CD14-positive monocyte (primary cell): ENCODE data around the gene TMCO4. TPM values are rescaled to one million over a fixed set of nuclear protein-coding genes. Genes with fewer than 3 reads are reported as not detected.

Source experiments
- DNase-seq, 3 donors: peaks; one replicate each; pipeline ENCODE4 v3.0.0-alpha.2; 2011 to 2022
- H2AFZ ChIP-seq: 2 replicates; pipeline ENCODE4 v1.6.0; 2012; ENCODE audit warnings: mild to moderate bottlenecking, low read depth, low read length, inconsistent platforms; ENCODE audit not compliant: insufficient read depth, poor library complexity, severe bottlenecking
- H3K27ac ChIP-seq, 2 donors: 1 replicate in 1 of 2; 2 replicates in 1 of 2; pipeline ENCODE4 v1.5.1; 2012 to 2013; ENCODE audit warnings: low read length in 2 of 2, control low read depth in 1 of 2, inconsistent platforms in 1 of 2, low read depth in 1 of 2, mild to moderate bottlenecking in 1 of 2
- H3K27me3 ChIP-seq, 2 donors: one replicate each; pipeline versions ENCODE4 v1.6.0 to v1.6.1; 2011 to 2013; ENCODE audit warnings: low read length in 2 of 2; ENCODE audit not compliant: control insufficient read depth in 2 of 2, insufficient read depth in 2 of 2
- H3K36me3 ChIP-seq, 2 donors: replicated peaks in 1 of 2; 1 replicate in 1 of 2; 2 replicates in 1 of 2; pipeline versions ENCODE4 v1.5.1 to v1.6.1; 2012 to 2013; ENCODE audit warnings: low read length in 2 of 2, control low read depth in 1 of 2, inconsistent platforms in 1 of 2, mild to moderate bottlenecking in 1 of 2; ENCODE audit not compliant: insufficient read depth in 2 of 2, control insufficient read depth in 1 of 2
- H3K4me1 ChIP-seq, 2 donors: 1 replicate in 1 of 2; 2 replicates in 1 of 2; pipeline versions ENCODE4 v1.5.1 to v1.6.1; 2012 to 2013; ENCODE audit warnings: low read length in 2 of 2, control low read depth in 1 of 2, inconsistent platforms in 1 of 2, mild to moderate bottlenecking in 1 of 2, moderate library complexity in 1 of 2; ENCODE audit not compliant: insufficient read depth in 2 of 2, control insufficient read depth in 1 of 2
- H3K4me2 ChIP-seq: replicated peaks from 2 replicates; pipeline ENCODE3; 2012; ENCODE audit warnings: low read length, moderate library complexity, mild to moderate bottlenecking; ENCODE audit not compliant: poor library complexity, severe bottlenecking; ENCODE audit errors: extremely low read depth
- H3K4me3 ChIP-seq, 3 experiments: fragments of 200-600 bp in 1 of 3; sonication (generic) in 1 of 3; replicated peaks in 1 of 3; 1 replicate in 2 of 3; 2 replicates in 1 of 3; pipeline ENCODE4 v1.5.1; 2011 to 2013; ENCODE audit warnings: low read length in 3 of 3, mild to moderate bottlenecking in 3 of 3, control low read depth in 2 of 3, low read depth in 2 of 3, inconsistent platforms in 1 of 3, moderate library complexity in 1 of 3
- H3K79me2 ChIP-seq: 2 replicates; pipeline ENCODE4 v1.6.0; 2012; ENCODE audit warnings: mild to moderate bottlenecking, control low read depth, inconsistent platforms, low read length, moderate library complexity; ENCODE audit not compliant: insufficient read depth
- H3K9ac ChIP-seq: 2 replicates; pipeline ENCODE4 v1.6.0; 2017; ENCODE audit warnings: low read length, mild to moderate bottlenecking; ENCODE audit not compliant: insufficient read depth, poor library complexity, severe bottlenecking
- H3K9me3 ChIP-seq, 2 donors: replicated peaks in 1 of 2; 1 replicate in 1 of 2; 2 replicates in 1 of 2; pipeline versions ENCODE4 v1.5.1 to v1.6.1; 2012 to 2013; ENCODE audit warnings: low read length in 2 of 2, control low read depth in 1 of 2; ENCODE audit not compliant: control insufficient read depth in 1 of 2, insufficient read depth in 1 of 2
- H4K20me1 ChIP-seq: 2 replicates; pipeline ENCODE4 v1.6.0; 2012; ENCODE audit warnings: mild to moderate bottlenecking, low read length, control low read depth, moderate library complexity; ENCODE audit not compliant: insufficient read depth
- H3K27ac Mint-ChIP-seq, 7 donors: one replicate each; pipeline ENCODE4 v1.8.0; 2020; ENCODE audit warnings: mild to moderate bottlenecking in 7 of 7, mixed read lengths in 7 of 7, moderate library complexity in 6 of 7, inconsistent platforms in 2 of 7
- H3K27me3 Mint-ChIP-seq, 3 donors: one replicate each; pipeline ENCODE4 v1.8.0; 2021 to 2022; ENCODE audit warnings: low read depth in 3 of 3, mild to moderate bottlenecking in 3 of 3, mixed read lengths in 3 of 3, moderate library complexity in 3 of 3, inconsistent platforms in 1 of 3
- H3K36me3 Mint-ChIP-seq, 2 donors: one replicate each; pipeline ENCODE4 v1.8.0; 2020; ENCODE audit warnings: mixed read lengths in 2 of 2, inconsistent platforms in 1 of 2, mild to moderate bottlenecking in 1 of 2
- H3K4me1 Mint-ChIP-seq: one replicate; pipeline ENCODE4 v1.8.0; 2020; ENCODE audit warnings: mild to moderate bottlenecking, mixed read lengths
- H3K4me3 Mint-ChIP-seq, 2 donors: one replicate each; pipeline ENCODE4 v1.8.0; 2020; ENCODE audit warnings: mild to moderate bottlenecking in 2 of 2, mixed read lengths in 2 of 2, moderate library complexity in 1 of 2
- H3K9me3 Mint-ChIP-seq, 7 donors: one replicate each; pipeline ENCODE4 v1.8.0; 2020 to 2022; ENCODE audit warnings: mixed read lengths in 7 of 7, mild to moderate bottlenecking in 6 of 7, moderate library complexity in 6 of 7, inconsistent platforms in 2 of 7
- WGBS: methylation state at CpG from one replicate; pipeline ENCODE4 v1.1.5; 2013; ENCODE audit warnings: missing lambda C conversion rate; ENCODE audit not compliant: insufficient coverage; 5-methylcytosine and 5-hydroxymethylcytosine counted together
- intact Hi-C, 2 donors: fragments of 100-400 bp; cut with micrococcal nuclease; formaldehyde crosslinking; loops; one replicate each; pipeline versions ENCODE4 v1.15.0 to v1.15.1; 2023
- polyA plus RNA-seq, 3 donors: library from polyadenylated mRNA; depleted of rRNA in 1 of 3; unstranded in 2 of 3; stranded (reverse) in 1 of 3; fragments of 300-500 nt in 2 of 3; fragments of >200 nt in 1 of 3; fragmentation: Illumina TruSeq in 2 of 3; gene quantifications; 1 replicate in 2 of 3; 2 replicates in 1 of 3; pipeline ENCODE4 v1.2.3, GENCODE V29; 2012 to 2021
- TF ChIP-seq, protein P1 (sequence below): fragments of 200-600 bp; IDR thresholded peaks from one replicate; pipeline ENCODE4 v1.8.0; 2022; ENCODE audit warnings: antibody characterized with exemption, mild to moderate bottlenecking

The TMCO4 gene
- polyA plus RNA-seq, 3 donors = 6.9 to 10.1 (median 7.9) TPM

DNA sequence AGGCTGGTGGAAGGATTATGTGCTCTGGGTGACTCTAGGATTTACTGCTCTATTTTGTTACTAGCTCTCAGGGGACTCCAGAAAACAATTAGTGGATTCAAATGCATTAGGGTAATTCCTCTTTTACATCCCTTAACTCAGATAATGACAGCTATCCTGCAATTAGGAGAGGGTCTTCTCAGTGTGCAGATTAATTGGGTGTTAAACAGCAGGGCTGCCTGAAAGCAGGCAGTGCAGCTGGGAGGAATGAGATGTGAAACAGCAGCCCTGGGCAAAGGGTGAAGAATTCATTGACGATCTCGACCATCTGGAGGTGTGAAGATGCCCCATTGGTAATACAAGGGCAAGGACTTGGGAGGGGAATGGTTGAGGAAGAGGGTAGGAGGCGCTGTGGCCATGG, 68.9 kb downstream of the TMCO4 start:
- Histone ChIP-seq H3K27me3 (no peaks in the 10 kb centered on the region), H3K36me3 (peaks cover 15 to 68% of the 10 kb centered on the region in 2 donors), H2AFZ (no peak overlapping the region), H3K9me3 (peaks cover 7 to 8% of the 10 kb centered on the region in 2 donors), H3K79me2 (no peaks in the 10 kb centered on the region), H3K4me2 (no peak overlapping the region), H3K9ac (no peak overlapping the region), H3K27ac (no peak overlapping the region), H4K20me1 (no peaks in the 10 kb centered on the region), H3K4me1 (no peaks in the 10 kb centered on the region), H3K4me3 (no peak overlapping the region)
- Mint-ChIP-seq H3K4me1 (no peaks in the 10 kb centered on the region), H3K27ac (no peak overlapping the region), H3K9me3 (peaks cover 2 to 10% (median 9%) of the 10 kb centered on the region in 7 donors), H3K36me3 (peaks cover 58 to 62% of the 10 kb centered on the region in 2 donors), H3K27me3 (no peaks in the 10 kb centered on the region), H3K4me3 (no peak overlapping the region)
- WGBS = 100% methylated on average over 2 of the region's 3 CpGs
- intact Hi-C loops = no loop called here
- DNase-seq = no peak
- TF ChIP-seq, protein P1, sequence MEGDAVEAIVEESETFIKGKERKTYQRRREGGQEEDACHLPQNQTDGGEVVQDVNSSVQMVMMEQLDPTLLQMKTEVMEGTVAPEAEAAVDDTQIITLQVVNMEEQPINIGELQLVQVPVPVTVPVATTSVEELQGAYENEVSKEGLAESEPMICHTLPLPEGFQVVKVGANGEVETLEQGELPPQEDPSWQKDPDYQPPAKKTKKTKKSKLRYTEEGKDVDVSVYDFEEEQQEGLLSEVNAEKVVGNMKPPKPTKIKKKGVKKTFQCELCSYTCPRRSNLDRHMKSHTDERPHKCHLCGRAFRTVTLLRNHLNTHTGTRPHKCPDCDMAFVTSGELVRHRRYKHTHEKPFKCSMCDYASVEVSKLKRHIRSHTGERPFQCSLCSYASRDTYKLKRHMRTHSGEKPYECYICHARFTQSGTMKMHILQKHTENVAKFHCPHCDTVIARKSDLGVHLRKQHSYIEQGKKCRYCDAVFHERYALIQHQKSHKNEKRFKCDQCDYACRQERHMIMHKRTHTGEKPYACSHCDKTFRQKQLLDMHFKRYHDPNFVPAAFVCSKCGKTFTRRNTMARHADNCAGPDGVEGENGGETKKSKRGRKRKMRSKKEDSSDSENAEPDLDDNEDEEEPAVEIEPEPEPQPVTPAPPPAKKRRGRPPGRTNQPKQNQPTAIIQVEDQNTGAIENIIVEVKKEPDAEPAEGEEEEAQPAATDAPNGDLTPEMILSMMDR = no peak

DNA sequence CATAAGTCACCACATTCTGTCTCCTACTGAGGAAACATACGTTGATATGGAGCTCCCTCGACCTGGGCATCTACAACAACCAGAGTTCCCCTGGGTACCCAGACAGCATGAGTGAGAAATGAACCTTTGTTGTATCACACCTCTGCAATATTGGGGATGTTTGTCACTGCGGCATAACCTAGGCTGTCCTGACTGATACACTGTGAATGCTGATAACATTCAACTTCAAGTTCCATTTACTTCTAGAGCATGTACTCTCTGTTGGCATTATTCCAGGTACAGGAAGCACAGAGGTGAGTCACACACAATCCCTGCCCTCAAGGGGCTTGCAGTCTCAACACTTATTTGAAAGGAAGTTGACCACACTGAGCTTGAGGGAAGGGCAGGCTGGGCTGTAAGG, 69.5 kb downstream of the TMCO4 start:
- intact Hi-C loops = no loop called here
- no peaks in the 10 kb centered on the region for H3K79me2 ChIP-seq
- H3K9ac ChIP-seq = no peak overlapping the region
- TF ChIP-seq, protein P1 = no peak
- no peak overlapping the region for H3K27ac ChIP-seq
- H3K4me1 ChIP-seq = no peaks in the 10 kb centered on the region
- peaks cover 61 to 62% of the 10 kb centered on the region in 2 donors for H3K36me3 Mint-ChIP-seq
- no peak overlapping the region for H3K27ac Mint-ChIP-seq
- H3K4me2 ChIP-seq = no peak overlapping the region
- H3K27me3 ChIP-seq = no peaks in the 10 kb centered on the region
- H3K4me1 Mint-ChIP-seq = no peaks in the 10 kb centered on the region
- no peak overlapping the region for H3K4me3 Mint-ChIP-seq
- H3K27me3 Mint-ChIP-seq = no peaks in the 10 kb centered on the region
- H3K4me3 ChIP-seq = no peak overlapping the region
- H3K36me3 ChIP-seq = peaks cover 15 to 68% of the 10 kb centered on the region in 2 donors
- peaks cover 7 to 8% of the 10 kb centered on the region in 2 donors for H3K9me3 ChIP-seq
- WGBS = 100% methylated on average over 3 of the region's 3 CpGs
- no peaks in the 10 kb centered on the region for H4K20me1 ChIP-seq
- H2AFZ ChIP-seq = no peak overlapping the region
- no peak for DNase-seq
- peaks cover 2 to 10% (median 9%) of the 10 kb centered on the region in 7 donors for H3K9me3 Mint-ChIP-seq
